Measurements from ENCODE around the gene MAPK8IP3. TPM values are rescaled to one million over a fixed set of nuclear protein-coding genes. Genes with fewer than 3 reads are reported as not detected.

The MAPK8IP3 gene
- total RNA-seq, 1 experiment from 2014 or later: 41.1 TPM

GRCh38 chr16:1818873-1819525, 113.0 kb downstream of the MAPK8IP3 start:
- no TSS peak for BruUV-seq (replicated peaks)
- DNase-seq (no peak), ATAC-seq (no peak)
- intact Hi-C loops (cut with micrococcal nuclease): no loop called here
- Histone ChIP-seq H3K36me3 (ENCODE audit: low read depth, low read length) (peaks cover 4% of the 10 kb centered on the region; the same call in 1 of the 2 replicates), H3K27ac (ENCODE audit: low read length) (no peak overlapping the region), H3K27me3 (ENCODE audit: low read length) (no peaks in the 10 kb centered on the region), H3K9me2 (replicated peaks; ENCODE audit: low read length) (no peaks in the 10 kb centered on the region), H3K9ac (ENCODE audit: low read length) (no peak overlapping the region), H4K20me1 (ENCODE audit: low read length) (no peaks in the 10 kb centered on the region), H3K4me1 (ENCODE audit: insufficient read depth, low read length) (peaks cover 5% of the 10 kb centered on the region; the same call in 1 of the 2 replicates), H3K9me3 (ENCODE audit: low read length) (no peaks in the 10 kb centered on the region), H3K4me3 (ENCODE audit: low read length) (no peak overlapping the region), H3K79me2 (ENCODE audit: low read length) (no peaks in the 10 kb centered on the region; the same call in 1 of the 2 replicates), H3F3A (ENCODE audit: low read length, unreplicated experiment) (no peaks in the 10 kb centered on the region), H2AFZ (ENCODE audit: low read length) (no peak overlapping the region), H3K4me2 (ENCODE audit: low read length) (no peak overlapping the region)
- ChIA-PET POLR2A (ENCODE audit: unreplicated experiment) (no interaction called here), CTCF (no interaction called here)
- TF ChIP-seq, protein P1, sequence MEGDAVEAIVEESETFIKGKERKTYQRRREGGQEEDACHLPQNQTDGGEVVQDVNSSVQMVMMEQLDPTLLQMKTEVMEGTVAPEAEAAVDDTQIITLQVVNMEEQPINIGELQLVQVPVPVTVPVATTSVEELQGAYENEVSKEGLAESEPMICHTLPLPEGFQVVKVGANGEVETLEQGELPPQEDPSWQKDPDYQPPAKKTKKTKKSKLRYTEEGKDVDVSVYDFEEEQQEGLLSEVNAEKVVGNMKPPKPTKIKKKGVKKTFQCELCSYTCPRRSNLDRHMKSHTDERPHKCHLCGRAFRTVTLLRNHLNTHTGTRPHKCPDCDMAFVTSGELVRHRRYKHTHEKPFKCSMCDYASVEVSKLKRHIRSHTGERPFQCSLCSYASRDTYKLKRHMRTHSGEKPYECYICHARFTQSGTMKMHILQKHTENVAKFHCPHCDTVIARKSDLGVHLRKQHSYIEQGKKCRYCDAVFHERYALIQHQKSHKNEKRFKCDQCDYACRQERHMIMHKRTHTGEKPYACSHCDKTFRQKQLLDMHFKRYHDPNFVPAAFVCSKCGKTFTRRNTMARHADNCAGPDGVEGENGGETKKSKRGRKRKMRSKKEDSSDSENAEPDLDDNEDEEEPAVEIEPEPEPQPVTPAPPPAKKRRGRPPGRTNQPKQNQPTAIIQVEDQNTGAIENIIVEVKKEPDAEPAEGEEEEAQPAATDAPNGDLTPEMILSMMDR (conservative IDR thresholded peaks at IDR 0.05; ENCODE audit: low read depth, low read length): no peak
- no peak for TF ChIP-seq EZH2phosphoT487 (IDR thresholded peaks at IDR 0.05; ENCODE audit: borderline replicate concordance, low read length)
- no peak for TF ChIP-seq EZH2 (IDR thresholded peaks at IDR 0.05; ENCODE audit: low read length, unreplicated experiment)

DNA sequence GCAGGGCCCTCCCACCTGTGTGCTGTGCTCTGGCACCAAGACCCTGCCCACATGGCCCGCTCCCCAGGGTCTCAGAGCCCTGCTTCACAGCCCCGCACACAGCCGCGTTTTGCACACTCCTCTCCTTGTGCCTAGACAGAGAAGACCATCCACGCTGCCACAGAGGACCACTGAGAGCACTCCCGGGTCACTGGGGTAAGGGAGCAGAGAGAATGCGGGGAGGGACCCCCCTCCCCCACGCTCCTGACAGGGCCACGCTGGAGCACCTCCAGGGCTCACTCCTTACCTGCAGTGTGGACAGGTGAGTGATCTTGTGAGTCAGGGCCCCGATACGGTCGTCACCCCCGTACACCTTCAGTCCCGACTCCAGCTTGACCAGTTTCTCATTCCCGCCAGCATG, 113.6 kb downstream of the MAPK8IP3 start:
- H3F3A ChIP-seq (ENCODE audit: low read length, unreplicated experiment): no peaks in the 10 kb centered on the region
- no peaks in the 10 kb centered on the region for H3K9me3 ChIP-seq (ENCODE audit: low read length)
- no peaks in the 10 kb centered on the region for H3K9me2 ChIP-seq (replicated peaks; ENCODE audit: low read length)
- no peak overlapping the region for H3K9ac ChIP-seq (ENCODE audit: low read length)
- peaks cover 4% of the 10 kb centered on the region; the same call in 1 of the 2 replicates for H3K79me2 ChIP-seq (ENCODE audit: low read length)
- CTCF ChIA-PET: no interaction called here
- no peak overlapping the region for H3K4me2 ChIP-seq (ENCODE audit: low read length)
- H3K27ac ChIP-seq (ENCODE audit: low read length): no peak overlapping the region
- H3K27me3 ChIP-seq (ENCODE audit: low read length): no peaks in the 10 kb centered on the region
- H4K20me1 ChIP-seq (ENCODE audit: low read length): no peaks in the 10 kb centered on the region
- ATAC-seq: no peak
- no peak overlapping the region for H3K4me3 ChIP-seq (ENCODE audit: low read length)
- H2AFZ ChIP-seq (ENCODE audit: low read length): no peak overlapping the region
- POLR2A ChIA-PET (ENCODE audit: unreplicated experiment): no interaction called here
- peaks cover 5% of the 10 kb centered on the region; the same call in 1 of the 2 replicates for H3K4me1 ChIP-seq (ENCODE audit: insufficient read depth, low read length)
- peaks cover 4% of the 10 kb centered on the region; the same call in 1 of the 2 replicates for H3K36me3 ChIP-seq (ENCODE audit: low read depth, low read length)
- no TSS peak for BruUV-seq (replicated peaks)
- intact Hi-C loops (cut with micrococcal nuclease): no loop called here
- DNase-seq: no peak
- TF ChIP-seq, protein P1 (conservative IDR thresholded peaks at IDR 0.05; ENCODE audit: low read depth, low read length): no peak

Small RNAs within 50 kb of the gene (microRNA-seq; reads per million reads assigned to microRNA genes)
- 3.0 reads per million, percentile 7 among the genes with 10 or more reads in this experiment for gene MIR3177 (ENCODE audit: unreplicated experiment)

Other genes starting within 250 kb of the MAPK8IP3 start
- gene CLCN7, start 231.2 kb upstream of the MAPK8IP3 start, total RNA-seq (2014; rRNA removed): 48.2 and 66.6 TPM in 2 replicates
- gene PTX4, start 217.3 kb upstream of the MAPK8IP3 start, total RNA-seq (2014; rRNA removed): 0.22 and 0.40 TPM in 2 replicates
- 37.8 and 61.3 TPM in 2 replicates for gene TELO2, start 212.8 kb upstream of the MAPK8IP3 start, total RNA-seq (2014; rRNA removed)
- not detected in 2 replicates for gene TMEM204, start 172.5 kb upstream of the MAPK8IP3 start, total RNA-seq (2014; rRNA removed)
- 4.2 and 6.2 TPM in 2 replicates for gene IFT140, start 94.1 kb upstream of the MAPK8IP3 start, total RNA-seq (2014; rRNA removed)
- gene CRAMP1, start 93.8 kb upstream of the MAPK8IP3 start, total RNA-seq (2014; rRNA removed): 8.5 and 15.5 TPM in 2 replicates
- 85.2 and 86.5 TPM in 2 replicates for gene JPT2, start 27.9 kb upstream of the MAPK8IP3 start, total RNA-seq (2014; rRNA removed)
- 66.9 and 70.3 TPM in 2 replicates for gene NME3, start 65.3 kb downstream of the MAPK8IP3 start, total RNA-seq (2014; rRNA removed)
- 11.3 and 12.5 TPM in 2 replicates for gene EME2, start 66.6 kb downstream of the MAPK8IP3 start, total RNA-seq (2014; rRNA removed)
- gene MRPS34, start 66.9 kb downstream of the MAPK8IP3 start, total RNA-seq (2014; rRNA removed): 248 and 258 TPM in 2 replicates
- gene SPSB3, start 76.4 kb downstream of the MAPK8IP3 start, total RNA-seq (2014; rRNA removed): 27.4 and 30.4 TPM in 2 replicates
- 95.1 and 128 TPM in 2 replicates for gene NUBP2, start 76.8 kb downstream of the MAPK8IP3 start, total RNA-seq (2014; rRNA removed)
- not detected in 2 replicates for gene IGFALS, start 87.5 kb downstream of the MAPK8IP3 start, total RNA-seq (2014; rRNA removed)
- gene HAGH, start 120.6 kb downstream of the MAPK8IP3 start, total RNA-seq (2014; rRNA removed): 96.9 and 99.5 TPM in 2 replicates
- 37.5 and 47.5 TPM in 2 replicates for gene FAHD1, start 121.0 kb downstream of the MAPK8IP3 start, total RNA-seq (2014; rRNA removed)
- not detected in 2 replicates for gene MEIOB, start 166.0 kb downstream of the MAPK8IP3 start, total RNA-seq (2014; rRNA removed)
- not detected in 2 replicates for gene HS3ST6, start 212.2 kb downstream of the MAPK8IP3 start, total RNA-seq (2014; rRNA removed)
- gene MSRB1, start 237.0 kb downstream of the MAPK8IP3 start, total RNA-seq (2014; rRNA removed): 24.6 and 25.7 TPM in 2 replicates
- gene RPL3L, start 248.5 kb downstream of the MAPK8IP3 start, total RNA-seq (2014; rRNA removed): 1.5 TPM in 1 of 2 replicates, not detected in the other